T-helper 17 cell (primary cell): ENCODE results near the gene CHMP4B. TPM values are rescaled to one million over a fixed set of nuclear protein-coding genes. Genes with fewer than 3 reads are reported as not detected.

Experiments
- ATAC-seq: fragments of 150-1000 bp; cut with Tn5 transposase; 2 replicates; pipeline ENCODE4 v1.10.0; 2021; ENCODE audit warnings: mild to moderate bottlenecking, moderate library complexity
- DNase-seq, 3 donors: peaks; one replicate each; pipeline versions ENCODE4 v3.0.0 to v3.0.0-alpha.2; 2020 to 2021
- H3K9me3 ChIP-seq: one replicate; pipeline ENCODE4 v1.7.0; 2013; ENCODE audit warnings: low read length, mild to moderate bottlenecking; ENCODE audit not compliant: control insufficient read depth, poor library complexity, severe bottlenecking
- H3K27ac Mint-ChIP-seq: one replicate; pipeline ENCODE4 v1.8.0; 2022; ENCODE audit warnings: mild to moderate bottlenecking, moderate library complexity, mixed read lengths
- H3K27me3 Mint-ChIP-seq: one replicate; pipeline ENCODE4 v1.8.0; 2022; ENCODE audit warnings: mixed read lengths
- H3K36me3 Mint-ChIP-seq: one replicate; pipeline ENCODE4 v1.8.0; 2022; ENCODE audit warnings: low read depth, mixed read lengths
- H3K4me1 Mint-ChIP-seq: one replicate; pipeline ENCODE4 v1.8.0; 2022; ENCODE audit warnings: mild to moderate bottlenecking, mixed read lengths
- H3K4me3 Mint-ChIP-seq: one replicate; pipeline ENCODE4 v1.8.0; 2022; ENCODE audit warnings: mild to moderate bottlenecking, moderate library complexity, mixed read lengths
- total RNA-seq, 4 donors: library from RNA in 2 of 4; stranded (reverse) in 2 of 4; gene quantifications; one replicate each; pipeline ENCODE4 v1.2.3 and lab custom pipeline; 2022 to 2026

Gene CHMP4B
- total RNA-seq, 2 donors from 2014 or later: 48.6 to 50.6 TPM

- DNase-seq (no peak), ATAC-seq (no peak)
- H3K4me1 Mint-ChIP-seq: peaks cover 63% of the 10 kb centered on the region
- no peaks in the 10 kb centered on the region for H3K27me3 Mint-ChIP-seq
- peak overlapping the region; percentile 60 for H3K27ac Mint-ChIP-seq
- H3K4me3 Mint-ChIP-seq: no peak overlapping the region
- H3K9me3 ChIP-seq: no peaks in the 10 kb centered on the region
- peaks cover 7% of the 10 kb centered on the region for H3K36me3 Mint-ChIP-seq
Observed at GRCh38 chr20:33815671-33816070, 4.5 kb downstream of the CHMP4B start.

GRCh38 chr20:33816191-33816590 is 5.0 kb downstream of the CHMP4B start:
- no peak for DNase-seq
- Mint-ChIP-seq H3K36me3 (peaks cover 7% of the 10 kb centered on the region), H3K4me1 (peaks cover 63% of the 10 kb centered on the region), H3K27ac (peak overlapping the region; percentile 60), H3K27me3 (no peaks in the 10 kb centered on the region), H3K4me3 (no peak overlapping the region)
- H3K9me3 ChIP-seq: no peaks in the 10 kb centered on the region
- no peak for ATAC-seq

GRCh38 chr20:33817411-33817810 is 6.3 kb downstream of the CHMP4B start:
- no peaks in the 10 kb centered on the region for H3K9me3 ChIP-seq
- no peak overlapping the region for H3K4me3 Mint-ChIP-seq
- DNase-seq: no peak
- H3K27me3 Mint-ChIP-seq: no peaks in the 10 kb centered on the region
- ATAC-seq: no peak
- peaks cover 56% of the 10 kb centered on the region for H3K4me1 Mint-ChIP-seq
- H3K27ac Mint-ChIP-seq: peak overlapping the region; percentile 53
- H3K36me3 Mint-ChIP-seq: peaks cover 4% of the 10 kb centered on the region

GRCh38 chr20:33819456-33819855 is 8.3 kb downstream of the CHMP4B start:
- Mint-ChIP-seq H3K27me3 (no peaks in the 10 kb centered on the region), H3K4me3 (peak overlapping the region; percentile 50), H3K4me1 (peaks cover 43% of the 10 kb centered on the region), H3K27ac (peak overlapping the region; percentile 57), H3K36me3 (peaks cover 4% of the 10 kb centered on the region)
- ATAC-seq (no peak), DNase-seq (no peak)
- H3K9me3 ChIP-seq: no peaks in the 10 kb centered on the region

GRCh38 chr20:33820362-33820761 is 9.2 kb downstream of the CHMP4B start:
- Mint-ChIP-seq H3K27me3 (no peaks in the 10 kb centered on the region), H3K27ac (peak overlapping the region; percentile 57), H3K4me1 (peaks cover 44% of the 10 kb centered on the region), H3K4me3 (no peak overlapping the region), H3K36me3 (no peaks in the 10 kb centered on the region)
- H3K9me3 ChIP-seq: no peaks in the 10 kb centered on the region
- ATAC-seq (no peak), DNase-seq (no peak)

GRCh38 chr20:33821270-33821836 is 10.2 kb downstream of the CHMP4B start:
- H3K36me3 Mint-ChIP-seq: no peaks in the 10 kb centered on the region
- ATAC-seq (no peak), DNase-seq (no peak)
- H3K9me3 ChIP-seq: no peaks in the 10 kb centered on the region
- H3K27me3 Mint-ChIP-seq: no peaks in the 10 kb centered on the region
- H3K4me1 Mint-ChIP-seq: peaks cover 53% of the 10 kb centered on the region
- H3K27ac Mint-ChIP-seq: no peak overlapping the region
- H3K4me3 Mint-ChIP-seq: no peak overlapping the region

GRCh38 chr20:33822423-33822822 is 11.3 kb downstream of the CHMP4B start:
- DNase-seq (no peak), ATAC-seq (no peak)
- Mint-ChIP-seq H3K4me3 (no peak overlapping the region), H3K4me1 (peaks cover 56% of the 10 kb centered on the region), H3K27ac (peak overlapping the region; percentile 16), H3K36me3 (no peaks in the 10 kb centered on the region), H3K27me3 (no peaks in the 10 kb centered on the region)
- no peaks in the 10 kb centered on the region for H3K9me3 ChIP-seq

GRCh38 chr20:33822991-33823390 is 11.8 kb downstream of the CHMP4B start:
- Mint-ChIP-seq H3K27ac (peak overlapping the region; percentile 16), H3K36me3 (no peaks in the 10 kb centered on the region), H3K4me3 (no peak overlapping the region), H3K4me1 (peaks cover 54% of the 10 kb centered on the region), H3K27me3 (no peaks in the 10 kb centered on the region)
- DNase-seq (no peak), ATAC-seq (no peak)
- no peaks in the 10 kb centered on the region for H3K9me3 ChIP-seq

GRCh38 chr20:33824852-33825251 is 13.7 kb downstream of the CHMP4B start:
- DNase-seq: no peak
- Mint-ChIP-seq H3K27me3 (no peaks in the 10 kb centered on the region), H3K36me3 (no peaks in the 10 kb centered on the region), H3K27ac (peak overlapping the region; percentile 37), H3K4me3 (no peak overlapping the region), H3K4me1 (peaks cover 55% of the 10 kb centered on the region)
- ATAC-seq: no peak
- H3K9me3 ChIP-seq: no peaks in the 10 kb centered on the region

GRCh38 chr20:33825340-33826269 is 14.5 kb downstream of the CHMP4B start:
- DNase-seq: no peak
- Mint-ChIP-seq H3K4me1 (peaks cover 53% of the 10 kb centered on the region), H3K4me3 (no peak overlapping the region), H3K36me3 (no peaks in the 10 kb centered on the region), H3K27me3 (no peaks in the 10 kb centered on the region), H3K27ac (peak overlapping the region; percentile 75)
- no peaks in the 10 kb centered on the region for H3K9me3 ChIP-seq
- ATAC-seq: no peak

GRCh38 chr20:33826270-33826897 is 15.2 kb downstream of the CHMP4B start:
- peaks cover 52% of the 10 kb centered on the region for H3K4me1 Mint-ChIP-seq
- no peak overlapping the region for H3K4me3 Mint-ChIP-seq
- H3K9me3 ChIP-seq: no peaks in the 10 kb centered on the region
- H3K27me3 Mint-ChIP-seq: no peaks in the 10 kb centered on the region
- no peaks in the 10 kb centered on the region for H3K36me3 Mint-ChIP-seq
- no peak for ATAC-seq
- no peak for DNase-seq
- H3K27ac Mint-ChIP-seq: peak overlapping the region; percentile 75

- DNase-seq (no peak), ATAC-seq (no peak)
- Mint-ChIP-seq H3K4me1 (peaks cover 56% of the 10 kb centered on the region), H3K27me3 (no peaks in the 10 kb centered on the region), H3K36me3 (no peaks in the 10 kb centered on the region), H3K4me3 (no peak overlapping the region), H3K27ac (no peak overlapping the region)
- H3K9me3 ChIP-seq: no peaks in the 10 kb centered on the region
Observed at GRCh38 chr20:33827109-33827508, 16.0 kb downstream of the CHMP4B start.

GRCh38 chr20:33827634-33828325 is 16.6 kb downstream of the CHMP4B start:
- peaks cover 58% of the 10 kb centered on the region for H3K4me1 Mint-ChIP-seq
- H3K9me3 ChIP-seq: no peaks in the 10 kb centered on the region
- no peaks in the 10 kb centered on the region for H3K27me3 Mint-ChIP-seq
- H3K4me3 Mint-ChIP-seq: no peak overlapping the region
- ATAC-seq (no peak), DNase-seq (no peak)
- peak overlapping the region; percentile 14 for H3K27ac Mint-ChIP-seq
- no peaks in the 10 kb centered on the region for H3K36me3 Mint-ChIP-seq
